GM10266 (cell line): ENCODE data around the gene PHF14.
"Not testable (repeated sequence)": the region's sequence is repeated elsewhere in the genome, so short reads cannot be mapped to it uniquely, and the experiment has no call there.

Source experiments
- DNase-seq: peaks from one replicate; pipeline ENCODE4 v3.0.0; 2012; ENCODE audit errors: extremely low spot score
- CTCF ChIP-seq: IDR thresholded peaks from 2 replicates; pipeline ENCODE4 v1.5.1; 2012; ENCODE audit warnings: mild to moderate bottlenecking, low read depth; ENCODE audit not compliant: control insufficient read depth, insufficient read depth; ENCODE audit errors: missing control alignments

PHF14 gene

GRCh38 chr7:10939911-10940703 lies 33.6 kb upstream of the PHF14 start:
- DNase-seq = peak; percentile 93
- TF ChIP-seq CTCF = no peak

DNA sequence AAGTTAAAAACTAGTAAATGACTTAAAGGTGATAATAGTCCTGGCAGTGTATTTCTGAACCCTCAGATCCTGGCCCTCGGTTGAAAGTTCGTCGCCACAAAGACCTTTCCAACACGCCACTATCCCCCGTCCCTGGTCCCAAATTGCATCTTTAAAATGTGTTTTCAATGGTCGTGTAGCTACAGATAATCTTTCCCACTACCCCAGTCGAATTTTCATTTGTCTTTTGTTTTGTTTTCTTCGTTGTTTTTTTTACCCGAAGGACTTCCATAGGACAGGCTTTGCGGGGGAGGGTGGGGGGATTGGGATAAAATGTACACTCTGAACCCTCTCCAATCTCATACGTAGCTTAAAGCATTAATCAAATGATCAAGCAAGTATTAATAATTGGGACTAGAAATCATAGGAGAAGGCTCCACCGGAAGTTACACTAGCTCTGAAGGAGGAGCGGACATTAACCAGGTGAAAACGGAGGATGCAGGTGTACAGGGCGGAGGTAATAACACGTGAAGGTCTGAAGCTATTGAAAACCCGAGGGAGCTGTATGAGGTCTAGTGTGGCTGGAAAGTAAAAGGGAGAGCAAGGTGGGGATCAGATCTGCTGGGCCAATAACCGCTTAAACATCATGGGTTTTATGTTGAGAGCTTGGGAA lies 32.8 kb upstream of the PHF14 start:
- peak; percentile 30 for DNase-seq
- TF ChIP-seq CTCF = no peak

- DNase-seq = no peak
- TF ChIP-seq CTCF = no peak
Observed at GRCh38 chr7:10950494-10950893, 23.2 kb upstream of the PHF14 start.

- not testable (repeated sequence) for DNase-seq
Observed at GRCh38 chr7:10950974-10951578, 22.6 kb upstream of the PHF14 start.

GRCh38 chr7:10952588-10952987 lies 21.1 kb upstream of the PHF14 start:
- DNase-seq = no peak
- TF ChIP-seq CTCF = no peak

GRCh38 chr7:10953078-10953750 lies 20.5 kb upstream of the PHF14 start:
- not testable (repeated sequence) for DNase-seq

GRCh38 chr7:10956528-10956927 lies 17.1 kb upstream of the PHF14 start:
- no peak for DNase-seq
- no peak for TF ChIP-seq CTCF

- DNase-seq = not testable (repeated sequence)
Observed at GRCh38 chr7:10960242-10960641, 13.4 kb upstream of the PHF14 start.

DNA sequence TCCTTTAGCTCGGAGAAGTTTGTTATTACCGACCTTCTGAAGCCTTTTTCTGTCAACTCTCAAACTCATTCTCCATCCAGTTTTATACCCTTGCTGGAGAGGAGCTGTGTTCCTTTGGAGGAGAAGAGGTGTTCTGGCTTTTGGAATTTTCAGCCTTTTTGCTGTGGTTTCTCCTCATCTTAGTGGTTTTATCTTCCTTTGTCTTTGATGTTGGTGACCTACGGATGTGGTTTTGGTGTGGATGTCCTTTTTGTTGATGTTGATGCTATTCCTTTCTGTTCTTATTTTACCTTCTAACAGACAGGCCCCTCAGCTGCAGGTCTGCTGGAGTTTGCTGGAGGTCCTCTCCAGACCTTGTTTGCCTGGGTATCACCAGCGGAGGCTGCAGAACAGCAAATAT lies 8.7 kb upstream of the PHF14 start:
- DNase-seq = not testable (repeated sequence)
